ENCODE measurements around the gene DNAH1. TPM values are rescaled to one million over a fixed set of nuclear protein-coding genes. Genes with fewer than 3 reads are reported as not detected.

DNAH1 gene
- total and polyA plus RNA-seq, 2 donors: 3.3 to 9.0 TPM

DNA sequence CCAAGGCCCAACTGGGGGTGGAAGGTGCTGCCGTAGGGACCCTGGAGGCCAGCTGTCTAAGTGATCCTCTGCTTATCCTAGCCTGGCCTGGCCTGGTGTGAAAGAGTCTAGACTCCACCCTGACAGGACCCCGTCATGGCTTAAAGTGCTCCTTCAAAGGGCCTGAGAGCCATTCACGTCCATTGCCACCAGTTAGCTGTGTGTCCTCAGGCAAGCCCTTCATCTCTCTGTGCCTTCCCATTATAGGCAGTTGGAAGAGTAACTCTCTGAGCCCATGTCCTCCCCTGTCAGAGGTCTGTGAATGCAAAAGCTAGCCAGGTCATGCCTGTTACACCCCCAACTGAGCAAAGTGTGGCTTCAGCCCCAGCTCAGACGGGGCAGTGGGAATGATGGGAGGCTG, 9.1 kb upstream of the DNAH1 start:
- Histone ChIP-seq H3K27me3 (ENCODE audit: control insufficient read depth in 2 of 2, insufficient read depth in 1 of 2, low read length in 1 of 2) (no peaks in the 10 kb centered on the region), H3K4me3 (ENCODE audit: low read length in 2 of 2) (no peak overlapping the region), H3K27ac (ENCODE audit: low read depth in 1 of 2, low read length in 1 of 2) (no peak overlapping the region), H3K36me3 (ENCODE audit: control insufficient read depth in 2 of 2, insufficient read depth in 2 of 2, low read length in 1 of 2) (peaks cover 0 to 3% of the 10 kb centered on the region in 2 donors), H3K9me3 (ENCODE audit: control insufficient read depth in 2 of 2, insufficient read depth in 1 of 2, low read length in 1 of 2) (no peaks in the 10 kb centered on the region), H3K4me1 (ENCODE audit: control insufficient read depth in 2 of 2, insufficient read depth in 2 of 2, low read length in 2 of 2) (peaks cover 0 to 15% of the 10 kb centered on the region in 2 donors)
- no peak for DNase-seq (ENCODE audit: low read depth in 6 of 9, low spot score in 9 of 9)
- WGBS: 98% methylated on average over 4 of the region's 4 CpGs

DNA sequence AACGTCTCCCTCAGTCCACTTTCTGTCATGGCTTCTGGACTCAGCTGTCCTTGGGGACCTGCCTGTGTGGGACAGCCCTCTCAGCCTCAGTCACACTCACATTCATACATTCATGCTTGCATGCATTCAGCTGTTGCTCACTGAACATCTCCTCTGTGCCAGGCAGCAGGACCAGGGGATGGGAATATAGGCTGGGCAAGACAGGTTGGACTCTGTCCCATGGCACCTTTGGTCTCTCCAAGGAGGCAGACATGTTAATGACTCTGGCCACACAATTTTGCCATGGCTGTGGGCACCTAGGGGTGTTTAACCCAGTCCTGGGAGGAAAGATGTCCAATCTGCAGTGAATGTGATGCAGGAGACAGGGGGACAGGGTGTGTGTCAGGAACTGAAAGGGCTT, 7.8 kb upstream of the DNAH1 start:
- Histone ChIP-seq H3K4me1 (ENCODE audit: control insufficient read depth in 2 of 2, insufficient read depth in 2 of 2, low read length in 2 of 2) (peaks cover 0 to 15% of the 10 kb centered on the region in 2 donors), H3K9me3 (ENCODE audit: control insufficient read depth in 2 of 2, insufficient read depth in 1 of 2, low read length in 1 of 2) (no peaks in the 10 kb centered on the region), H3K36me3 (ENCODE audit: control insufficient read depth in 2 of 2, insufficient read depth in 2 of 2, low read length in 1 of 2) (peaks cover 0 to 3% of the 10 kb centered on the region in 2 donors), H3K27ac (ENCODE audit: low read depth in 1 of 2, low read length in 1 of 2) (no peak overlapping the region), H3K4me3 (ENCODE audit: low read length in 2 of 2) (no peak overlapping the region), H3K27me3 (ENCODE audit: control insufficient read depth in 2 of 2, insufficient read depth in 1 of 2, low read length in 1 of 2) (no peaks in the 10 kb centered on the region)
- 66% methylated on average over 1 of the region's 1 CpG for WGBS
- DNase-seq (ENCODE audit: low read depth in 6 of 9, low spot score in 9 of 9): no peak

DNA sequence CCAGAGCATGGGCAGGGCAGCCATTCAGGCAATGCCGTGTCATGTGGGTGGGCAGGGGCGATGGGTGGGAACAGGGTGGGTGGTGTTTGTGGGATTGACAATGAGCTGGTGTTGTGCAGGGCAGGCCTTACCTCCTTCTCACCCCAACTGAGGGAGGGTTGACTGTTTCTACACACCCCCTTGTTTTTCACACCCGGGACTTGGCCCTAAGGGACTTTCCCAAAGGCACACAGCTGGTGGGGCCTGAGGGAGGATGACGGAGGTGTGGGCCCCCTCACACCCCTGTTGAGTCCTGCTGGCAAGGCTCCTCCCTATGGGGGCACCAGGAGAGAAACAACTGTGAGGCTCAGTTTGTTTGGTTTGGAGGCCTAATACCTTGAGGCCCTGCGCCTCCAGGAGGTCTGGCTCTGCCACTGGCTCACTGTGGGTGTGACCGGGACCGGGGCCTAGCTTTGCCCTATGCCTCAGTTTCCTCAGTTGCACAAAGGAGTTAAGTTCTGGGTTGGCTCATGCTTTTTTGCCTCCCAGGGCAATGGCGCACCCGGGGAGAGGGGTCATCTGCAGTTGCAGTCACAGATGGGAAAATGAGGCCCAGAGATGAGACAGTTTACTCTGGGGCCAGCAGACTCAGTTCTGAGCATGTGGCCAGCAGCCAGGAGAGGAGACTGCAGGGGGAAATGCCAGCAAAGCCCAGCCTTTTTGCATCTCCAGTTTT, 5.1 kb upstream of the DNAH1 start:
- H3K4me1 ChIP-seq (ENCODE audit: control insufficient read depth in 2 of 2, insufficient read depth in 2 of 2, low read length in 2 of 2): peaks cover 0 to 26% of the 10 kb centered on the region in 2 donors
- peaks cover 0 to 3% of the 10 kb centered on the region in 2 donors for H3K36me3 ChIP-seq (ENCODE audit: control insufficient read depth in 2 of 2, insufficient read depth in 2 of 2, low read length in 1 of 2)
- WGBS: 91% methylated on average over 9 of the region's 9 CpGs
- no peaks in the 10 kb centered on the region for H3K9me3 ChIP-seq (ENCODE audit: control insufficient read depth in 2 of 2, insufficient read depth in 1 of 2, low read length in 1 of 2)
- H3K27ac ChIP-seq (ENCODE audit: low read depth in 1 of 2, low read length in 1 of 2): no peak overlapping the region
- DNase-seq (ENCODE audit: low read depth in 6 of 9, low spot score in 9 of 9): no peak
- H3K27me3 ChIP-seq (ENCODE audit: control insufficient read depth in 2 of 2, insufficient read depth in 1 of 2, low read length in 1 of 2): no peaks in the 10 kb centered on the region
- H3K4me3 ChIP-seq (ENCODE audit: low read length in 2 of 2): no peak overlapping the region

DNA sequence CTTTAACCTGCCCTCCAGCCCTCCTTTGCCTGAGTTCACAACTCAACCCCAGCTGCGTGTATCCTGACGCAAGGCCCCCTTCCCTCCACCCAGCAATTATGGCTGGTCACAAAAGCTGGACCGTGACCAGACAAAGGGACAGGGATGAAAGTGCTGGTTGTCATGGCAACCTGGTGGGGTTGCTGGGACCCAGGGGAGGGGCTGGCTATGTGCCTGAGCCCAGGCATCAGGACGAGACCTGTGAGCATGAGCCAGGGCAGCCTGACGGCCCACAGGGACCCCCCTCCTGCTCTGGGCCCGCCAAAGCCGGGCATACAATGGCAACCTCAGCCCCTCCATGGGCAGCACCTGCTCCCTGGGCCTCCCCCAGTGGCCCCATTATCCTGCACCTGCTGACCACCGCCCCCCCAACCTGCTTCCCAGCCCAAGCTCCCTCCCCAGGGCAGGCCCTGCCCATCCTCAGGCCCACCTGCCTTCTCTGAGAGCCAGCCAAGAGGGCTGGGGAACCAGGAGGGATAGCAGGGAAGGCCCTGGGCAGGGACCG, 4.5 kb upstream of the DNAH1 start:
- peaks cover 0 to 3% of the 10 kb centered on the region in 2 donors for H3K36me3 ChIP-seq (ENCODE audit: control insufficient read depth in 2 of 2, insufficient read depth in 2 of 2, low read length in 1 of 2)
- H3K27ac ChIP-seq (ENCODE audit: low read depth in 1 of 2, low read length in 1 of 2): no peak overlapping the region
- peaks cover 0 to 26% of the 10 kb centered on the region in 2 donors for H3K4me1 ChIP-seq (ENCODE audit: control insufficient read depth in 2 of 2, insufficient read depth in 2 of 2, low read length in 2 of 2)
- no peaks in the 10 kb centered on the region for H3K27me3 ChIP-seq (ENCODE audit: control insufficient read depth in 2 of 2, insufficient read depth in 1 of 2, low read length in 1 of 2)
- H3K4me3 ChIP-seq (ENCODE audit: low read length in 2 of 2): no peak overlapping the region
- 97% methylated on average over 9 of the region's 9 CpGs for WGBS
- no peak for DNase-seq (ENCODE audit: low read depth in 6 of 9, low spot score in 9 of 9)
- H3K9me3 ChIP-seq (ENCODE audit: control insufficient read depth in 2 of 2, insufficient read depth in 1 of 2, low read length in 1 of 2): no peaks in the 10 kb centered on the region

DNA sequence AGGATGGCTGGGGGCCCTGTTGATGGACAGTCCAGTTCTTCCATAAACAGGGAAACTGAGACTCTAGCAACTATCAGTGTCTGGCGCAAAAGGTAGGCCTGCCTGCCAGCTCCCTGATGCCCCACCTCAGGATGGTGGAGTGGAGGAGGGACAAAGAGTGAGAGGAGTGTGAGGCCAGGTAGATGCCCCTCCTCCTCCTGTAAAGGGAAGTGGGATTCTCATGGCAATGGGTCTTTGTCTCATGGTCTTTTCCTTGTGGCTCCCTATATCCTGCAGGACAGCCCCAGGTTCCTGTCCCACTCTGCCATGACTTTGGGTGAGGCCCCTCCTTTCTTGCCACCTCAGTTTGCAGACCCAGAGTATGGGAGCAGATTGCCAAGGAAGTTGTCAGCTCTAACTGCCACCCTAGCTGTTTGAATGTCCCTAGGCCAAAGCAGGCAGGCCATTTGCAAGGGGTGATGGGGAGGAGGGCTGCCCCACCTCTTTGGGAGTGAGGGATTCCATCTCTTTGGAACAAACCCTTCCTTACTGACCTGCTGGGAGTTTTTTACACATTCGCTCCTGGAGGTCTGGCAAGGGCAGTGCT, 2.8 kb upstream of the DNAH1 start:
- Histone ChIP-seq H3K27ac (ENCODE audit: low read depth in 1 of 2, low read length in 1 of 2) (no peak overlapping the region), H3K4me1 (ENCODE audit: control insufficient read depth in 2 of 2, insufficient read depth in 2 of 2, low read length in 2 of 2) (peaks cover 2 to 27% of the 10 kb centered on the region in 2 donors), H3K9me3 (ENCODE audit: control insufficient read depth in 2 of 2, insufficient read depth in 1 of 2, low read length in 1 of 2) (peaks cover 0 to 4% of the 10 kb centered on the region in 2 donors), H3K4me3 (ENCODE audit: low read length in 2 of 2) (no peak overlapping the region), H3K36me3 (ENCODE audit: control insufficient read depth in 2 of 2, insufficient read depth in 2 of 2, low read length in 1 of 2) (peaks cover 0 to 3% of the 10 kb centered on the region in 2 donors), H3K27me3 (ENCODE audit: control insufficient read depth in 2 of 2, insufficient read depth in 1 of 2, low read length in 1 of 2) (peaks cover 0 to 2% of the 10 kb centered on the region in 2 donors)
- WGBS: 97% methylated on average over 2 of the region's 2 CpGs
- DNase-seq (ENCODE audit: low read depth in 6 of 9, low spot score in 9 of 9): no peak

DNA sequence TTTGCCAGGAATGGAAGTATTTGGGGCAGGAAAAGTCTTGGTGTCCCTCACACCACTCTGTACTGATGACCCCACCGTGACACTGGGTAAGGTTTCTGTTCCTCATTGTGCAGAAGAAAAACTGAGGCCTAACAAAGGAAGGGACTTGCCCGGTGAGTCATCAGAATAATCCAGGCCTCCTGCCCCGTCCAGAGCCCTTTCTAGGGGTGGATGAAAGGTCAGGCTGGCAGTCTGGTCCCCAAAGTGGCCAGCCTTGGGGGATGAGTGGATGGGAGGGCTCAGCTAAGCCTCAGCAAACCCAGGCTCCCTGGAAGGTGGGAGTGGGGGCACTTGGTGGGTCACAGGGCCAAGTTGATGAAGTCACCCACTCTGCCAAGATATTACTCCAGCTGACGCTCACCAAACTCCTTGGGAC, 2.3 kb upstream of the DNAH1 start:
- no peak overlapping the region for H3K4me3 ChIP-seq (ENCODE audit: low read length in 2 of 2)
- peaks cover 0 to 3% of the 10 kb centered on the region in 2 donors for H3K36me3 ChIP-seq (ENCODE audit: control insufficient read depth in 2 of 2, insufficient read depth in 2 of 2, low read length in 1 of 2)
- 92% methylated on average over 4 of the region's 4 CpGs for WGBS
- no peak overlapping the region for H3K27ac ChIP-seq (ENCODE audit: low read depth in 1 of 2, low read length in 1 of 2)
- H3K4me1 ChIP-seq (ENCODE audit: control insufficient read depth in 2 of 2, insufficient read depth in 2 of 2, low read length in 2 of 2): peaks cover 2 to 29% of the 10 kb centered on the region in 2 donors
- peaks cover 0 to 4% of the 10 kb centered on the region in 2 donors for H3K9me3 ChIP-seq (ENCODE audit: control insufficient read depth in 2 of 2, insufficient read depth in 1 of 2, low read length in 1 of 2)
- no peak for DNase-seq (ENCODE audit: low read depth in 6 of 9, low spot score in 9 of 9)
- peaks cover 0 to 2% of the 10 kb centered on the region in 2 donors for H3K27me3 ChIP-seq (ENCODE audit: control insufficient read depth in 2 of 2, insufficient read depth in 1 of 2, low read length in 1 of 2)

DNA sequence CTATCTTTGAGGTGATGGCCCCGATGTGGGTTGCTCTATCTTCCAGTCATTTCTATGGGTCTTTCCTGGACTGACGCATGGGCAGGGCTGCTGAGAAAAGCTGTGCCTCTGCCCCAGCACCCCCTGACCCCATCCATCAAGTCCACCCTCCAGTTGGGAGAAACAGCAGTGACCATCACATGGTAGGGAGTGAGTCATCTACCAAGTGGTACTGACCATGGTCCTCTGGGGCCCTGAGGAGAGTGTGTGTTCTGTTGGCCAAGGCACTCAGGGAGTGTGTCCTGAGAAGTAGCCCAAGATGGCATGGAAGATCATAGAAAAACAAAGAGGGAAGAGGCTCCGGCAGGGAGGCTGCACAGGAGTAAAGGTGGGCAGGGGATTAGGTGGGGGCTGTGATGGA, 1.6 kb upstream of the DNAH1 start:
- Histone ChIP-seq H3K4me3 (ENCODE audit: low read length in 2 of 2) (no peak overlapping the region), H3K4me1 (ENCODE audit: control insufficient read depth in 2 of 2, insufficient read depth in 2 of 2, low read length in 2 of 2) (peaks cover 2 to 29% of the 10 kb centered on the region in 2 donors), H3K27me3 (ENCODE audit: control insufficient read depth in 2 of 2, insufficient read depth in 1 of 2, low read length in 1 of 2) (peaks cover 0 to 2% of the 10 kb centered on the region in 2 donors), H3K9me3 (ENCODE audit: control insufficient read depth in 2 of 2, insufficient read depth in 1 of 2, low read length in 1 of 2) (peaks cover 0 to 4% of the 10 kb centered on the region in 2 donors), H3K36me3 (ENCODE audit: control insufficient read depth in 2 of 2, insufficient read depth in 2 of 2, low read length in 1 of 2) (peaks cover 0 to 3% of the 10 kb centered on the region in 2 donors), H3K27ac (ENCODE audit: low read depth in 1 of 2, low read length in 1 of 2) (no peak overlapping the region)
- no peak for DNase-seq (ENCODE audit: low read depth in 6 of 9, low spot score in 9 of 9)
- WGBS: 96% methylated on average over 3 of the region's 3 CpGs

DNA sequence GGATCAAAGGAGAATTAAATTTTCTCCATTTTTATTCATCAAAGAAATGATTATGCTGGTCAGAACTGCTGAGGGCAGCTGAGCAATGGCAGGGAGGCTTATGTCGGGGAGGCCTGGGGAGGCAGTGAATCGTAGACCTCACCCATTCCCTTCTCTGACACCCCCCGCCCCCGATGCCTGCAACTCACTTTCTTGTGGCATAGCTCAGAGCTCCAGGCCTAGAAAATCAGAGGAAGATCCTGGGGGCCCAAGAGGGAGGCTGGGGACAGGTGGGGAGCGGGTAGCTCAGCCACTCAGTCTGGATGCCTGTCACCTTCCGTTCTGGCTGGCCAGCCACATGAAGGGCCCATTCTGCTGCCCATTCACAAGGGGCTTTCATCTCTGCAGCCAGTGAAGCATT, 1.1 kb upstream of the DNAH1 start:
- DNase-seq (ENCODE audit: low read depth in 6 of 9, low spot score in 9 of 9): no peak
- WGBS: 87% methylated on average over 6 of the region's 6 CpGs
- H3K4me1 ChIP-seq (ENCODE audit: control insufficient read depth in 2 of 2, insufficient read depth in 2 of 2, low read length in 2 of 2): peaks cover 2 to 29% of the 10 kb centered on the region in 2 donors

More for the DNA sequence above, 1.1 kb upstream of the DNAH1 start:
- peaks cover 0 to 2% of the 10 kb centered on the region in 2 donors for H3K27me3 ChIP-seq (ENCODE audit: control insufficient read depth in 2 of 2, insufficient read depth in 1 of 2, low read length in 1 of 2)
- no peak overlapping the region for H3K4me3 ChIP-seq (ENCODE audit: low read length in 2 of 2)
- H3K36me3 ChIP-seq (ENCODE audit: control insufficient read depth in 2 of 2, insufficient read depth in 2 of 2, low read length in 1 of 2): peaks cover 0 to under 1% of the 10 kb centered on the region in 2 donors
- peaks cover 0 to 4% of the 10 kb centered on the region in 2 donors for H3K9me3 ChIP-seq (ENCODE audit: control insufficient read depth in 2 of 2, insufficient read depth in 1 of 2, low read length in 1 of 2)
- H3K27ac ChIP-seq (ENCODE audit: low read depth in 1 of 2, low read length in 1 of 2): no peak overlapping the region

All from thymus (tissue), 11 donors.